ENCODE results near the gene ACP4. TPM values are rescaled to one million over a fixed set of nuclear protein-coding genes. Genes with fewer than 3 reads are reported as not detected.
A peak's percentile ranks its signal among the peaks of the same experiment; 100 is the strongest.

ACP4 gene
- total and polyA plus RNA-seq, 2 of the 13 experiments (the other 11 are each of a cell fraction or from before 2014, with no cell fraction given): 0.08 TPM; not detected in 1

GRCh38 chr19:50796128-50796633, 6.0 kb downstream of the ACP4 start (continued):
- TF ChIP-seq HMGXB3 (CRISPR knock-in tag; IDR thresholded peaks at IDR 0.05; ENCODE audit: borderline replicate concordance) (no peak), ZKSCAN5 (CRISPR knock-in tag; IDR thresholded peaks at IDR 0.05) (no peak), TEAD2 (CRISPR knock-in tag; IDR thresholded peaks at IDR 0.05) (no peak), TAF15 (IDR thresholded peaks at IDR 0.05; ENCODE audit: low read depth, low read length, poor library complexity, severe bottlenecking) (no peak), YY1 (IDR thresholded peaks at IDR 0.05; ENCODE audit: insufficient read depth, insufficient replicate concordance, low read depth, low read length) (no peak), DNMT3B (CRISPR knock-in tag; conservative IDR thresholded peaks at IDR 0.05) (no peak), TAF1 (CRISPR knock-in tag; IDR thresholded peaks at IDR 0.05) (no peak), ZNF549 (CRISPR knock-in tag; IDR thresholded peaks at IDR 0.05) (no peak), KDM5B (CRISPR knock-in tag; IDR thresholded peaks at IDR 0.05; ENCODE audit: borderline replicate concordance) (no peak), ARID5B (CRISPR knock-in tag; IDR thresholded peaks at IDR 0.05) (no peak), IRF1 (CRISPR knock-in tag; IDR thresholded peaks at IDR 0.05; ENCODE audit: low read depth) (no peak), RAD21 (CRISPR knock-in tag; IDR thresholded peaks at IDR 0.05) (peak; percentile 15; the same call in 1 of the 2 replicates), FOSL1 (CRISPR knock-in tag; IDR thresholded peaks at IDR 0.05; ENCODE audit: borderline replicate concordance) (no peak), GMEB2 (CRISPR knock-in tag; IDR thresholded peaks at IDR 0.05; ENCODE audit: low read depth) (no peak), POLR2A (IDR thresholded peaks at IDR 0.05; ENCODE audit: insufficient read depth in 1 of 2, low read depth in 2 of 2, low read length in 2 of 2) (peak; percentile 17 to 56; a peak in 2 of 4 replicates), HNF4A (CRISPR knock-in tag; IDR thresholded peaks at IDR 0.05) (peak; percentile 75), NFKB2 (CRISPR knock-in tag; IDR thresholded peaks at IDR 0.05; ENCODE audit: borderline replicate concordance) (no peak), ZNF543 (CRISPR knock-in tag; IDR thresholded peaks at IDR 0.05) (no peak), POLR2AphosphoS5 (IDR thresholded peaks at IDR 0.05; ENCODE audit: low read depth, low read length) (peak; percentile 28; the same call in 1 of the 2 replicates)

All from HepG2 (cell line).